Fibroblast of villous mesenchyme (primary cell): ENCODE results near the gene CTDSPL2. TPM values are rescaled to one million over a fixed set of nuclear protein-coding genes. Genes with fewer than 3 reads are reported as not detected.

ENCODE experiments used
- DNase-seq: peaks from one replicate; pipeline ENCODE4 v3.0.0-alpha.2; 2010; ENCODE audit warnings: low read depth
- H3K4me3 ChIP-seq: 2 replicates; pipeline ENCODE4 v1.5.1; 2011; ENCODE audit warnings: low read depth, mild to moderate bottlenecking, low read length
- total RNA-seq: library from RNA; depleted of rRNA; stranded (reverse); fragments of >200 nt; gene quantifications from 2 replicates; pipeline ENCODE4 v1.2.3, GENCODE V29; 2012
- TF ChIP-seq, protein P1 (sequence below): IDR thresholded peaks from 2 replicates; pipeline ENCODE4 v1.5.1; 2012; ENCODE audit warnings: low read depth, mild to moderate bottlenecking, low read length; ENCODE audit not compliant: insufficient read depth

The CTDSPL2 gene
- total RNA-seq, 1 donor: 57.9 TPM

DNA sequence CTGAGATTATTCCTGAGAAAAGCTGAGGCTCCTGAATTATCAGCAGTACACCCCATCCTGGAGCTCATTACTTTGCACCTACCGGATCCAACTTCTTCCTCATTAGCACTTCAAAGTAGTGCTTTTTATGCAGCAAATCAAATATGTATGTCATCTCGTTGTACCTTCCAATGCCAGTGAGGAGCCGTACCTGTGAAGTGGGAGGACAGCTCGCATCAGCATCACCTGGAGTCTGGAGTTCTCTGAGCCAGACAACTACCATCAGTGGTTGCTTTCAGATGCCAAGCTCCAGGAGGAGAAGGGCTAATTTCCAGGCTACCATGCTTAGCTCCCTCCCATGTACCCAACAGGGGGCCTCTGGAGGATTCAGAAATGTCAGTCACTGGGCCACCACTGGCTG is 141.9 kb downstream of the CTDSPL2 start:
- H3K4me3 ChIP-seq: no peak overlapping the region
- no peak for DNase-seq
- TF ChIP-seq, protein P1, sequence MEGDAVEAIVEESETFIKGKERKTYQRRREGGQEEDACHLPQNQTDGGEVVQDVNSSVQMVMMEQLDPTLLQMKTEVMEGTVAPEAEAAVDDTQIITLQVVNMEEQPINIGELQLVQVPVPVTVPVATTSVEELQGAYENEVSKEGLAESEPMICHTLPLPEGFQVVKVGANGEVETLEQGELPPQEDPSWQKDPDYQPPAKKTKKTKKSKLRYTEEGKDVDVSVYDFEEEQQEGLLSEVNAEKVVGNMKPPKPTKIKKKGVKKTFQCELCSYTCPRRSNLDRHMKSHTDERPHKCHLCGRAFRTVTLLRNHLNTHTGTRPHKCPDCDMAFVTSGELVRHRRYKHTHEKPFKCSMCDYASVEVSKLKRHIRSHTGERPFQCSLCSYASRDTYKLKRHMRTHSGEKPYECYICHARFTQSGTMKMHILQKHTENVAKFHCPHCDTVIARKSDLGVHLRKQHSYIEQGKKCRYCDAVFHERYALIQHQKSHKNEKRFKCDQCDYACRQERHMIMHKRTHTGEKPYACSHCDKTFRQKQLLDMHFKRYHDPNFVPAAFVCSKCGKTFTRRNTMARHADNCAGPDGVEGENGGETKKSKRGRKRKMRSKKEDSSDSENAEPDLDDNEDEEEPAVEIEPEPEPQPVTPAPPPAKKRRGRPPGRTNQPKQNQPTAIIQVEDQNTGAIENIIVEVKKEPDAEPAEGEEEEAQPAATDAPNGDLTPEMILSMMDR: no peak

DNA sequence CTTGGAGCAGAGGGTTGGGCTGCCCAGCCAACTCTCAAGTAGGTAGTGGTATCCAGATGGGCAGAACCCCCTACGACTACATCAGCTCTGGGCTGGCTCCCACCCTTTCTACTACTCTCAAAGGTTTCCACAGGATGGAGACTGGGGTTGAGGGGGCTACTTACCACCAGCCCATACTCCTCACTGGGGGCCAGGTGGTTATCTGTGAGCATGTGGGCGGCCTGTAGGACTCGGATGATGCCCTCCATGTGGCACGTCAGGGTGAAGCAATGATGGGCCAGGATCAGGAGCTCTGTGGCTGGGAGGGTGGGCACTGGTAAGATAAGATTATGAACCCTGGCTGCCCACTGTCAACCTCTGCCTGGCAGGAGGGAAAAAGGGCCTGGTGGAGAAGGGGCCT is 142.9 kb downstream of the CTDSPL2 start:
- DNase-seq: no peak
- no peak overlapping the region for H3K4me3 ChIP-seq
- TF ChIP-seq, protein P1: no peak

DNA sequence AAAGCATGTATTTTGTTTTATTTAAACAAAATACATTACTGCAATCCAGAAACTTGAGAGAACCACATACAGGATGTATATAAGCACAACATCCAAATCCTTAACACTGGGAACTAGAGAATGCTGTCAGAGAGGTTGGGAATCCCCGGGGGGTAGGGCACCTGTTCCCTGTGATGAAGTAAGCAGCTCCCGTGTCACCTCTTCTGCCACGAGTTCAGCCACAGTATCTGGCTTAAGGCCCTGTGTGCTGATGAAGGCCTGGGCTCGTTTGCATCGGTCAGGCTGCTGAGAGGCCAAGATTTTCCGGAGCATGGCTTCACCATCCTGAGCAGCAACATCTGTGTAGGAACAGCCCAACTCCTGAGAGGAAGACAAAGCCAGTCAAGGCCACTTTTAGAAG is 146.0 kb downstream of the CTDSPL2 start:
- H3K4me3 ChIP-seq: no peak overlapping the region
- TF ChIP-seq, protein P1: no peak
- DNase-seq: no peak

DNA sequence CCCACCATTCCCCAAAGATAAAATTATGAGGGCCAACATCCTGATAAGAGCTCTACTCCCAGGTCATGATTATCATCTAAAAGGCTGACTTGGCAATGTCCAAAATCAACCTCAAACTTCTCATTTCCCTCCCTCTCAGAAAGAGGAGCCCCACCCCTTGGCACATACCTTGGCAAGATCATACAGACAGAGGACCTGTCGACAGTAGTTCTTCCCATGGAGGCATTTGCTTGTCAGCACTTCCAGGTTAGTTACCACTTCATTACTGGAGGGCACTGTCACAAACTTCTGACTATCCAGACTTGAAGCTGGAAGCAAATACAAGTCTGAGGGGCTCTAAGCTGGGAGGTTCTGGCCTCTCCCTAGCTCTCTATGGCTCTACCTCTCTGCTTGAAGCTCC is 147.3 kb downstream of the CTDSPL2 start:
- TF ChIP-seq, protein P1: no peak
- H3K4me3 ChIP-seq: no peak overlapping the region
- no peak for DNase-seq

Other genes with a start within 250 kb of the CTDSPL2 start
- 1.3 and 1.9 TPM in 2 replicates for gene FRMD5, start 232.4 kb upstream of the CTDSPL2 start, total RNA-seq
- 120 and 169 TPM in 2 replicates for gene GOLM2, start 138.9 kb upstream of the CTDSPL2 start, total RNA-seq
- 39.3 and 52.2 TPM in 2 replicates for gene EIF3J, start 109.5 kb downstream of the CTDSPL2 start, total RNA-seq
- 75.4 and 80.7 TPM in 2 replicates for gene SPG11, start 236.0 kb downstream of the CTDSPL2 start, total RNA-seq